SK-N-SH (cell line): Measurements from ENCODE around the gene GLIS1. TPM values are rescaled to one million over a fixed set of nuclear protein-coding genes. Genes with fewer than 3 reads are reported as not detected.

ENCODE experiments used
- CTCF ChIA-PET: fragments of 300-600, 350-600 bp; formaldehyde crosslinking; extraction: SDS; loops from one replicate; lab custom pipeline; 2021; lab: Yijun Ruan, JAX
- POLR2A ChIA-PET: fragments of 350-600 bp; sonication (Branson Sonifier 250); formaldehyde crosslinking; extraction: SDS; loops from one replicate; lab custom pipeline; 2020; ENCODE audit warnings: antibody characterized with exemption, inconsistent platforms; lab: Yijun Ruan, JAX
- DNase-seq: peaks from one replicate; pipeline ENCODE4 v3.0.0; 2012
- H2AFZ ChIP-seq: fragments of 200-600 bp; sonication (generic); 2 replicates; pipeline ENCODE4 v1.8.1; 2016; ENCODE audit warnings: antibody characterized with exemption, mild to moderate bottlenecking, low read depth
- H3F3A ChIP-seq: fragments of 200-600 bp; sonication (generic); replicated peaks from 2 replicates; pipeline ENCODE3; 2016; ENCODE audit warnings: antibody characterized with exemption, mild to moderate bottlenecking; ENCODE audit not compliant: insufficient read depth
- H3K27ac ChIP-seq, 2 experiments: fragments of 200-500 bp in 1 of 2; fragments of 200-600 bp in 1 of 2; sonication (Bioruptor generic) in 1 of 2; sonication (generic), shearing (Covaris generic) in 1 of 2; 2 replicates each; pipeline versions ENCODE4 v1.5.1 to v1.6.1; 2014 to 2016; ENCODE audit warnings: low read depth in 2 of 2, inconsistent platforms in 1 of 2, low read length in 1 of 2, mild to moderate bottlenecking in 1 of 2, mixed read lengths in 1 of 2
- H3K27me3 ChIP-seq: fragments of 200-600 bp; sonication (generic), shearing (Covaris generic); 2 replicates; pipeline ENCODE4 v1.6.1; 2016; ENCODE audit warnings: mixed run types; ENCODE audit not compliant: insufficient read depth
- H3K36me3 ChIP-seq, 2 experiments: fragments of 200-500 bp in 1 of 2; fragments of 200-600 bp in 1 of 2; sonication (Bioruptor generic) in 1 of 2; sonication (generic) in 1 of 2; replicated peaks in 1 of 2; 2 replicates each; pipeline versions ENCODE3 to v1.5.1; 2014 to 2016; ENCODE audit warnings: low read length in 1 of 2, mild to moderate bottlenecking in 1 of 2; ENCODE audit not compliant: insufficient read depth in 2 of 2, control insufficient read depth in 1 of 2
- H3K4me1 ChIP-seq, 2 experiments: fragments of 200-500 bp in 1 of 2; fragments of 200-600 bp in 1 of 2; sonication (Bioruptor generic) in 1 of 2; sonication (generic), shearing (Covaris generic) in 1 of 2; 2 replicates each; pipeline versions ENCODE4 v1.5.1 to v1.6.1; 2014 to 2016; ENCODE audit warnings: low read depth in 1 of 2, low read length in 1 of 2, mixed run types in 1 of 2; ENCODE audit not compliant: insufficient read depth in 2 of 2, control insufficient read depth in 1 of 2
- H3K4me2 ChIP-seq: fragments of 200-600 bp; sonication (generic), shearing (Covaris generic); 2 replicates; pipeline ENCODE4 v1.6.1; 2017; ENCODE audit warnings: mixed run types
- H3K4me3 ChIP-seq, 2 experiments: fragments of 200-500 bp in 1 of 2; fragments of 200-600 bp in 1 of 2; sonication (Bioruptor generic) in 1 of 2; sonication (generic), shearing (Covaris generic) in 1 of 2; 2 replicates each; pipeline versions ENCODE4 v1.5.1 to v1.8.1; 2014 to 2016; ENCODE audit warnings: low read depth in 2 of 2, inconsistent platforms in 1 of 2, low read length in 1 of 2, mild to moderate bottlenecking in 1 of 2, mixed read lengths in 1 of 2, moderate library complexity in 1 of 2
- H3K79me2 ChIP-seq: fragments of 200-600 bp; sonication (generic); 2 replicates; pipeline ENCODE4 v1.8.1; 2017; ENCODE audit warnings: mild to moderate bottlenecking; ENCODE audit not compliant: insufficient read depth
- H3K9ac ChIP-seq: fragments of 200-600 bp; sonication (generic); 2 replicates; pipeline ENCODE4 v1.6.1; 2017; ENCODE audit warnings: mixed run types
- H3K9me2 ChIP-seq: fragments of 200-600 bp; sonication (generic); 2 replicates; pipeline ENCODE4 v1.6.1; 2017; ENCODE audit warnings: mixed run types
- H3K9me3 ChIP-seq: fragments of 200-600 bp; sonication (generic); 2 replicates; pipeline ENCODE4 v1.6.1; 2017; ENCODE audit warnings: mixed run types, mild to moderate bottlenecking, moderate library complexity
- H4K20me1 ChIP-seq: fragments of 200-600 bp; sonication (generic); 2 replicates; pipeline ENCODE4 v1.6.1; 2017; ENCODE audit warnings: mild to moderate bottlenecking, mixed run types; ENCODE audit not compliant: insufficient read depth
- CHD2 ChIP-seq: fragments of 150-350 bp; IDR thresholded peaks from 2 replicates; pipeline ENCODE4 v1.6.1; 2018; ENCODE audit warnings: low read length; ENCODE audit not compliant: partially characterized antibody
- EP300 ChIP-seq, 2 experiments: IDR thresholded peaks; 2 replicates each; pipeline versions ENCODE4 v1.4.0 to v1.6.1; 2012; ENCODE audit warnings: borderline replicate concordance in 1 of 2, low read depth in 1 of 2, low read length in 1 of 2
- EZH2phosphoT487 ChIP-seq: fragments of 200-600 bp; sonication (generic); IDR thresholded peaks from 2 replicates; pipeline ENCODE4 v1.6.1; 2017; ENCODE audit warnings: low read depth, mixed run types, mild to moderate bottlenecking, antibody characterized with exemption, moderate library complexity, borderline replicate concordance
- FOXJ3 ChIP-seq: sonication (generic); formaldehyde crosslinking; IDR thresholded peaks from 2 replicates; pipeline ENCODE4 v1.5.1; 2020; ENCODE audit warnings: mild to moderate bottlenecking, missing genetic modification reagents
- JUND ChIP-seq: IDR thresholded peaks from 2 replicates; pipeline ENCODE4 v1.4.0; 2012
- MXI1 ChIP-seq: IDR thresholded peaks from 2 replicates; pipeline ENCODE4 v1.6.1; 2012; ENCODE audit warnings: mild to moderate bottlenecking, low read depth, low read length, improper control_type of control experiment
- NFIC ChIP-seq: IDR thresholded peaks from 2 replicates; pipeline ENCODE4 v1.4.0; 2012; ENCODE audit warnings: borderline replicate concordance
- RAD21 ChIP-seq: IDR thresholded peaks from 2 replicates; pipeline ENCODE4 v1.6.1; 2012; ENCODE audit warnings: mild to moderate bottlenecking, low read length
- SMC3 ChIP-seq: IDR thresholded peaks from 2 replicates; pipeline ENCODE4 v1.6.1; 2012; ENCODE audit warnings: low read depth, low read length, improper control_type of control experiment
- YY1 ChIP-seq: IDR thresholded peaks from 2 replicates; pipeline ENCODE4 v1.4.0; 2012; ENCODE audit warnings: low read depth, mild to moderate bottlenecking
- WGBS: methylation state at CpG from one replicate; pipeline ENCODE4 v1.1.6; 2017; ENCODE audit warnings: low lambda C conversion rate; 5-methylcytosine and 5-hydroxymethylcytosine counted together
- polyA plus RNA-seq, 3 experiments: library from polyadenylated mRNA; depleted of rRNA; stranded (reverse); fragments of >200 nt; gene quantifications; 2 replicates each; pipeline ENCODE4 v1.2.3, GENCODE V29; 2012
- TF ChIP-seq, protein P1 (sequence below): fragments of 150-350 bp; IDR thresholded peaks from 2 replicates; pipeline ENCODE4 v1.6.1; 2016; ENCODE audit warnings: mild to moderate bottlenecking, low read depth, low read length
- TF ChIP-seq, protein P2 (sequence below): IDR thresholded peaks from 2 replicates; pipeline ENCODE4 v1.4.0; 2012; ENCODE audit warnings: low read depth, borderline replicate concordance
- TF ChIP-seq, protein P3 (sequence below): IDR thresholded peaks from 2 replicates; pipeline ENCODE4; 2012

GLIS1 gene
- polyA plus RNA-seq, 1 of the 3 experiments (the other 2 are of a cell fraction) = 0.13 TPM

DNA sequence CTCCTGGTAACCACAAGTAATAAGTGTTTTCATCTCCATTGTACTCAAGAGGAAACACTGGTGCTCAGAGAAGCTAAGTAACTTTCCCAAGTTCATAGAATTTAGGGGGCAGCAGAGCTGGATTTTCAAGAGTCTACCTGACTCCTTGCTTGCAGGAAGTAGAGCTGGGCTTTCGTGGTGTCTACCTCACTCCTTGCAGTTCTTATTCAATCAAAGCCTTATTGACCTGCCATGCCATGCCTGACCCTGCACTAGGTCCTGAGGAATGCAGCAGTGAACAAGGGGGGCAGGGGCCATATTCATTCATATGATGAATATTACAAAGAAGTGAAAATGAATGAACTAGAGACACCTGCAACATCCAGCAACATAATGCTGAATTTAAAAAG lies 93.3 kb downstream of the GLIS1 start:
- Histone ChIP-seq H3K27me3 (no peaks in the 10 kb centered on the region), H3K27ac (no peak overlapping the region), H3K9ac (no peak overlapping the region), H2AFZ (no peak overlapping the region), H4K20me1 (no peaks in the 10 kb centered on the region), H3K36me3 (no peaks in the 10 kb centered on the region), H3K9me2 (no peaks in the 10 kb centered on the region), H3K4me1 (peaks cover 0 to 36% of the 10 kb centered on the region in 2 experiments; a peak in 1 of 4 replicates), H3K4me2 (no peak overlapping the region), H3F3A (peaks cover 6% of the 10 kb centered on the region), H3K9me3 (no peaks in the 10 kb centered on the region), H3K4me3 (no peak overlapping the region), H3K79me2 (no peaks in the 10 kb centered on the region)
- WGBS = 40% methylated on average over 1 of the region's 1 CpG
- POLR2A ChIA-PET = no interaction called here
- TF ChIP-seq NFIC (no peak), EZH2phosphoT487 (no peak), MXI1 (no peak), JUND (no peak)
- TF ChIP-seq, protein P1, sequence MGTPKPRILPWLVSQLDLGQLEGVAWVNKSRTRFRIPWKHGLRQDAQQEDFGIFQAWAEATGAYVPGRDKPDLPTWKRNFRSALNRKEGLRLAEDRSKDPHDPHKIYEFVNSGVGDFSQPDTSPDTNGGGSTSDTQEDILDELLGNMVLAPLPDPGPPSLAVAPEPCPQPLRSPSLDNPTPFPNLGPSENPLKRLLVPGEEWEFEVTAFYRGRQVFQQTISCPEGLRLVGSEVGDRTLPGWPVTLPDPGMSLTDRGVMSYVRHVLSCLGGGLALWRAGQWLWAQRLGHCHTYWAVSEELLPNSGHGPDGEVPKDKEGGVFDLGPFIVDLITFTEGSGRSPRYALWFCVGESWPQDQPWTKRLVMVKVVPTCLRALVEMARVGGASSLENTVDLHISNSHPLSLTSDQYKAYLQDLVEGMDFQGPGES = no peak
- DNase-seq = no peak
- CTCF ChIA-PET = no interaction called here

DNA sequence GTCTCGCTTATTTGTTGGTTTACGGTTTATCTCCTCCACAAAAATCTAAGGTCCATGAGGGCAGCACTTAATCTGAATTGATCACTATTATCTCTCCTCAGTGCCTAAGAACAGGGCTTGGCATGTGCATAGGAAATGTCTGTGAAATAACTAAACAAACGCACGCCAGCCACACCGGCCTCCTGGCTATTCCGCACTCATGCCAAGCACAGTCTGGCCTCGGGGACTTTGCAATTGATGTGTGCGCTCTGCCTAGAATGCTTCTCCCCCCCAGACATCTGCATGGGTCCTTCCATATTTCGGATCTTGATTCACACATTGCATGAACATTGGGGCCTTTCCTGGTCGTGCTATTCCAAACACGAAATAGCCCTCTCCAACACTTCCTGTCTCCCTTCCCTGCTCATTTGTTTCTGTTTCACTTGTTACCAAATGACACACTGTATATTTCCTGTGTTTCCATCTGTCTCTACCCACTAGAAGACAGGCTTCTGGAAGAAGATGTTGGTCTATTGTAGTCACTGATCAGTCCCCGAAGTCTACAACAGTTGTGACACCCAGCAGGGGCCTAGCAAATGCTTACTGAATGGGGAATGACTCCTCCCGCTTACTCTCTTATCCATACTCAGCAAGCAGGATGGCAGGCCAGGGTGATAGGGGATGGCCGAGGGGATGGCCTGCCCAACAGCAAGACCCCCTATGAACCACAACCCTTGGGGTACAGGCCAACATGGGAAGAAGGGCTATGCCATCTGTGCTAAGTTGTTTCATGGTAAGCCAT lies 93.9 kb downstream of the GLIS1 start:
- CTCF ChIA-PET = no interaction called here
- H2AFZ ChIP-seq = no peak overlapping the region
- TF ChIP-seq MXI1 = no peak
- TF ChIP-seq, protein P2, sequence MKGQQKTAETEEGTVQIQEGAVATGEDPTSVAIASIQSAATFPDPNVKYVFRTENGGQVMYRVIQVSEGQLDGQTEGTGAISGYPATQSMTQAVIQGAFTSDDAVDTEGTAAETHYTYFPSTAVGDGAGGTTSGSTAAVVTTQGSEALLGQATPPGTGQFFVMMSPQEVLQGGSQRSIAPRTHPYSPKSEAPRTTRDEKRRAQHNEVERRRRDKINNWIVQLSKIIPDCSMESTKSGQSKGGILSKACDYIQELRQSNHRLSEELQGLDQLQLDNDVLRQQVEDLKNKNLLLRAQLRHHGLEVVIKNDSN = no peak
- no peak for TF ChIP-seq SMC3
- no peak for TF ChIP-seq YY1
- TF ChIP-seq, protein P1 = no peak
- no peak for TF ChIP-seq FOXJ3 (CRISPR knock-in tag)
- TF ChIP-seq RAD21 = no peak
- TF ChIP-seq EZH2phosphoT487 = no peak
- TF ChIP-seq, protein P3, sequence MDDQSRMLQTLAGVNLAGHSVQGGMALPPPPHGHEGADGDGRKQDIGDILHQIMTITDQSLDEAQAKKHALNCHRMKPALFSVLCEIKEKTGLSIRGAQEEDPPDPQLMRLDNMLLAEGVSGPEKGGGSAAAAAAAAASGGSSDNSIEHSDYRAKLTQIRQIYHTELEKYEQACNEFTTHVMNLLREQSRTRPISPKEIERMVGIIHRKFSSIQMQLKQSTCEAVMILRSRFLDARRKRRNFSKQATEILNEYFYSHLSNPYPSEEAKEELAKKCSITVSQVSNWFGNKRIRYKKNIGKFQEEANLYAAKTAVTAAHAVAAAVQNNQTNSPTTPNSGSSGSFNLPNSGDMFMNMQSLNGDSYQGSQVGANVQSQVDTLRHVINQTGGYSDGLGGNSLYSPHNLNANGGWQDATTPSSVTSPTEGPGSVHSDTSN = no peak
- TF ChIP-seq CHD2 = no peak
- no peak for TF ChIP-seq EP300 (IDR thresholded peaks at IDR 0.05; ENCODE audit: borderline replicate concordance in 1 of 2, low read depth in 1 of 2, low read length in 1 of 2)
- no peak overlapping the region for H3K27ac ChIP-seq
- no peaks in the 10 kb centered on the region for H3K9me3 ChIP-seq
- no peaks in the 10 kb centered on the region for H4K20me1 ChIP-seq
- H3K4me3 ChIP-seq = no peak overlapping the region
- POLR2A ChIA-PET = no interaction called here
- H3K36me3 ChIP-seq = no peaks in the 10 kb centered on the region
- H3K9me2 ChIP-seq = no peaks in the 10 kb centered on the region
- 83% methylated on average over 14 of the region's 14 CpGs for WGBS
- no peak for DNase-seq
- no peak overlapping the region for H3K9ac ChIP-seq
- H3K4me1 ChIP-seq = peaks cover 0 to 39% of the 10 kb centered on the region in 2 experiments; a peak in 1 of 4 replicates
- no peak overlapping the region for H3K4me2 ChIP-seq
- no peaks in the 10 kb centered on the region for H3K27me3 ChIP-seq
- no peaks in the 10 kb centered on the region for H3K79me2 ChIP-seq
- peaks cover 6% of the 10 kb centered on the region for H3F3A ChIP-seq
